Renal cortex interstitium (tissue), 11 donors: ENCODE results near the gene ZNF282. TPM values are rescaled to one million over a fixed set of nuclear protein-coding genes. Genes with fewer than 3 reads are reported as not detected.
"Not testable (repeated sequence)": the region's sequence is repeated elsewhere in the genome, so short reads cannot be mapped to it uniquely, and the experiment has no call there.

Experiments used
- DNase-seq, 11 donors: peaks; one replicate each; pipeline ENCODE4 v3.0.0-alpha.2; 2013; ENCODE audit warnings: low read depth in 9 of 11, low spot score in 4 of 11; ENCODE audit errors: extremely low read depth in 1 of 11
- polyA plus RNA-seq, 3 donors: library from polyadenylated mRNA; unstranded; fragments of 120-200 nt; gene quantifications; one replicate each; pipeline ENCODE4 v1.2.1, GENCODE V29; 2013; ENCODE audit not compliant: insufficient read length in 3 of 3

The ZNF282 gene
- polyA plus RNA-seq, 3 donors, result 23.4 to 28.9 (median 27.2) TPM

DNA sequence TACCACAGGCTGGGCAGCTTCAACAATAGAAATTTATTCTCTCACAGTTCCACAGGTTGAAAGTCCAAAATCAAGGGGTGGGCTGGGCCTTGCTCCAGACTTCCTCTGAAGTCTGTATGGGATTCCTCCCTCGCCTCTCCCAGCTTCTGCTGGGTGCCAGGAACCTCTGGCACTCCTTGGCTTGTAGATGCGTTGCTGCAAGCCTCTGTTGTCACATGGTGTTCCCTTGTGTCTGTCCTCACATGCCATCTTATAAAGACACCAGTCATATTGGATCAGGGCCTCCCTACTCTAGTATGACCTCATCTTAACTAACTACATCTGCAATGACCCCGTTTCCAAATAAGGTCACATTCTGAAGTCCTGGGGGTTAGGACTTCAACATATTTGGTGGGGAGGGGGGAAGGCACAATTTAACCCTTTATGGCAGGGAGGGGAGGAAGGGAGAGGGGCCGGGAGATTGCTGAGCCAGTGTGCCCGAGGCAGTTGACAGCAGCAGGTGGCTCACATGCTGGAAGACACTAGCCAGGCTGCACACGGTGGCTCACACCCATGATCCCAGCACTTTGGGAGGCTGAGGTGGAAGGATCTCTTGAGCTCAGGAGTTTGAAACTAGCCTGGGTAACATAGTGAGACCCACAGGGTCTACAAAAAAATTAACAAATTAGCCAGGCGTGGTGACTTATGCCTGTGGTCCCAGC lies 18.8 kb downstream of the ZNF282 start:
- no peak for DNase-seq

DNA sequence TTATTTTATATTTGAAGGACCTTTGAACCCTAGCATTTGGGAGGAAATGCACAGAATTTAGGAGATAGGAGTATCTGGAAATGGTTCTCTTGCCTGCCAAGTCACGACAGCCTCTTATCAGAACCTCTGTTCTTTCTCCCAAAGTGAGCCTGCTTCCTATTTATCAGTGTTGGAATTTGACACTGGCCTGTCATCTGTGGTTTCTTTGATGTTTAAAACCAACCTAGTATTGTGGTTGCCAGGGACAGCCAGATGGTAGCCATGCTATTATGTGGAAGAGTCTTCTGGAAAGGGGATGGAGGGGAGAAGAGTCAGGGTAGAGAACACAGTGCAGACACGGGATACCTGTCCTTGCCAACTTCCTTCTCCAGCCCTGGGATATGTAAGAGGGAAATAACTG lies 21.1 kb downstream of the ZNF282 start:
- no peak for DNase-seq

DNA sequence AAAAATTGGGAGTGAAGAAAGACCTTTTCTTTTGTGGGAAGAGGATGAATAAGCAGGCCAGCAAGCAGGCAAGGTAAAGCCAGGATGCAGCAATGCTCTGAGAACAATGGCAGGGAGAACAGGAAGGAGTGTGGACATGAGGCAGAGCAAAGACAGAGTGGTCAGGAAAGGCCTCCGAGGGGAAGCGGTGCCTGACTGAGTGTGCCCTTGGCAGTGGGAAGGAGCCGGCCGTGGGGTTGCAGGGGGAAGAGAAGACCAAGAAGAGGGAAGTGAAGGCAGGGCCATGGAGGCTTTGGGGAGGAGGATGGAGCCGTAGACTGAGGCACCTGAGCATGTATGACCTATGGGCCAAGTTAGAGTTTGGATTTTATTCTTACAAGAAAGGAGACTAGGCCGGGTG lies 22.2 kb downstream of the ZNF282 start:
- DNase-seq, result no peak

DNA sequence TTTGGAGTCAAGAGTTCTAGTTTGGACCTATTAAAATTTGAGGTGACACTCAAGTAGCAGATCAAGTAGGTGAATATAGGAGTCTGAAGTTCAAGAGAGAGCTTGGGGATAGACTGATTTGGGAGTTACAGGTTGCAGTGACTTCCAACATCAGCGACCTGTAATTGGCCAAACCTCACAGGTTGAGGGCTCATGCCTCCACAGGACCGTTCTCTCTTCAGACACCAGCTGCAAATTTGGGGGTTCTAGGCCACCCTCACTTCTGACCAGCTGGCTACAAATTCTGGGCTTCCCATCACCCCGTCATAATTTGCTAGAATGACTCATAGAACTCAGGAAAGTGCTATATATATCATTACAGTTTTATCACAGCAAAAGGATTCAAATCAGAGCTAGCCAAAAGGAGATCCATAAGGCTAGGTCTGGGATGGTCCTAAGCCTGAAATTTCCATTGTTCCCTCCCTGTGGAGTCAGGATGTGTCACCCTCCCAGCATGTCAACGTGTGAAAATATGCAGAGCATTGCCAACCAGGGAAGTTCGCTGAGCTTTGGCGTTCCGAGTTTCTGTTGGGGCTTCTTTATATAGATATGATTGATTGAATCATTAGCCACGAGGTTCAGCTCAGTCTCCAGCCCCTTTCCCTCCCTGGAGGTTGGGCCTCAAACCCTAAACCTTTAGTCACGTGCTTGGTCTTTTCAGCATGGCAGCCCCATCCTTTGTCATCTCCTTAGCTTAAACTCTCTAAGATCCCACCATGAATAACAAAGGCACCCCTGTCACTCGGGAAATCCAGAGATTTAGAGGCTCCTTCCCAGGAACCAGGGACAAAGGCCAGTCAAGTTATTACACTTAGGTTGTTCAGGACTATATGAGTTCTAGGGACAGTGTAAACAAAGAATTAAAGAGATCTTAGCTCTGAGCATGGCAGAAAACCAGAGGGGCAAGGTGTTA lies 23.4 kb downstream of the ZNF282 start:
- DNase-seq, result no peak

DNA sequence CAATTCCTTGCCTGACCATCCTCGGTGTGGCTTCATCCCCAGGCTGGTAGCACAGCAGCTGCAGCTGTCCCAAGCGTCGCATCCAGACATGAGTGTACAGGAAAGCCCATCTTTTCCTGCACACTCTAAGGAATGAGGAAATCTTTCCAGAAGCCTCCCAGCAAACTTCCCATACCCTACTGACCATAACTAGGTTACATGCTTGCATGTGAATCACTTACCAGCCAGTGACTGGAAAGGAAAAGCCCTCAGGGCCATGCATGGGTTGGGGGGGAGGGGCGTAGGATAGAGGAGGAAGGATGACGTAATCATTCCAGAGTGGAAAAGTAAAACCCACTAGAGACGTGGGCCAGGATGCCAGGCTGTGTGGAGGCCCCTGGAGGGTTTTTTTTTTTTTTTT lies 25.2 kb downstream of the ZNF282 start:
- DNase-seq, result no peak

DNA sequence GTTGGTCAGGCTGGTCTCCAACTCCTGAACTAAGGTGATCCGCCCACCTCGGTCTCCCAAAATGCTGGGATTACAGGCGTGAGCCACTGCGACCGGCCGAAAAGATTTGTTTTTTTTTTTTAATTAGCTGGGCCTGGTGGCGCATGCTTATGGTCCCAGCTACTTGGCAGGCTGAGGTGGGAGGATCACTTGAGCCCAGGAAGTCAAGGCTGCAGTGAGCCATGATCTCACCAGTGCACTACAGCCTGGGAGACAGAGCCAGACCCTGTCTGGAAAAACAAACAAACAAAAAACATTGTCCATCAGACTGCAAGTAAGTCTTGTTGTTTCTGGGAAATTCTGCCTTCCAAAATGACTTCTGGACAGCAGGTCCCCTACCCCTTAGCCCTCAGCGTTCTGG lies 27.8 kb downstream of the ZNF282 start:
- no peak for DNase-seq

DNA sequence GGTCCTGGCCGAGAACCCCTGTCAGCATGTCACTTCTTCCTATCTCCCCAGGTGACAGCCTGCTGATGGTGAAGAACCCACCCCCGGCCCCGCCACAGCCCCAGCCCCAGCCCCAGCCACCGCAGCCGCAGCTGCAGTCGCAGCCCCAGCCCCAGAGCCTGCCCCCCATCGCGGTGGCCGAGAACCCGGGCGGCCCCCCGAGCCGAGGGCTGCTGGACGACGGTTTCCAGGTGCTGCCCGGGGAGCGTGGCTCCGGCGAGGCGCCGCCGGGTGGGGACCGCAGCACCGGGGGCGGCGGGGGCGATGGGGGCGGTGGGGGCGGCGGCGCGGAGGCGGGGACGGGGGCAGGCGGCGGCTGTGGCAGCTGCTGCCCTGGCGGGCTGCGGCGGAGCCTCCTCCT lies 28.4 kb downstream of the ZNF282 start:
- no peak for DNase-seq

DNA sequence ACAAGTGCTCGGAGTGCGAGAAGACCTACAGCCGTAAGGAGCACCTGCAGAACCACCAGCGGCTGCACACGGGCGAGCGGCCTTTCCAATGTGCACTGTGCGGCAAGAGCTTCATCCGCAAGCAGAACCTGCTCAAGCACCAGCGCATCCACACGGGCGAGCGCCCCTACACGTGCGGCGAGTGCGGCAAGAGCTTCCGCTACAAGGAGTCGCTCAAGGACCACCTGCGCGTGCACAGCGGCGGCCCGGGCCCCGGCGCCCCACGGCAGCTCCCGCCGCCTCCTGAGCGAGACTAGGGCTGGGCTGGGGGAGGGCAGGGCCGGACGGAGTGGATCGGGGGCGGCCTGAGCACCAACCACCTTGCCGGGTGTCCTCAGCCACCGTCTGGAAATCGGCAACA lies 29.0 kb downstream of the ZNF282 start:
- DNase-seq, result no peak

DNA sequence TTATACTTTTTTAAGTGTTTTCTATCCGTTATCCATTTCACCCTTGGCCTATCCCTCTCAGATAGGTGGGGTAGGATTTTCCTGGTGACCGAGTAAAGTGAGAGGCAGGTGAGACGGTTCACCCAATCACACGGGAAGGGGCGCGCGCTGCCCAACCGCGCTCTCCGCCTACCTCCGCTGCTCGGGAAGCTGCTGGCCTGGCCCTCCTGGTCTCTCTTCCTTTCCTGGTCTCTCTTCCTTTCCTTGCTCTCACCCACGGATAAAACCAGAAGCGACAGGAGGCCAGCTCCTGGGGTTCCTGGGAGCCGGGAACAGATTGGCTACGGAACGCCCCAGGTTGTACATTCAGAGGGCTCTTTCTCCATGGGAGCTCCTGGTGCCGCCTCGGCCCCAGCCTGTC lies 29.8 kb downstream of the ZNF282 start:
- no peak for DNase-seq

DNA sequence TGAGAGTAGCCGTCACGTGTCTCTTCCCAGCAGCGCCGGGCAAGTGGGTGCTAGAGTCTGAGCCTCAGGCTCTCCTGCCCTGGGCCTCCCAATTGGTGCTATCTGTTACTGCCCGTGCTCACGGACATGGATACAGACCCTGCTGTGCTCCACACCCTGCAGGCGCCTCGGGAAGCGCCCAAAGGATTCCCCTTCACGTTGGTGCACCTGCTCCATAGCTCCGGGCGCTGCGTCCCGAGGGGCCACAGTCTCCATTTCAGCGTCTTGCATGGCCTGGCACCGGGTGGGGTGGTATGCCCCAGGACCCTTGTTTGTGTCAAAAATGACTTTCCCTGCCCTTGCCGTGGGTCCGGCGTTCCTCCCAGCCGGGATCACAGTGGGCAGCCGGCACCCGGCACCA lies 30.3 kb downstream of the ZNF282 start:
- no peak for DNase-seq

DNA sequence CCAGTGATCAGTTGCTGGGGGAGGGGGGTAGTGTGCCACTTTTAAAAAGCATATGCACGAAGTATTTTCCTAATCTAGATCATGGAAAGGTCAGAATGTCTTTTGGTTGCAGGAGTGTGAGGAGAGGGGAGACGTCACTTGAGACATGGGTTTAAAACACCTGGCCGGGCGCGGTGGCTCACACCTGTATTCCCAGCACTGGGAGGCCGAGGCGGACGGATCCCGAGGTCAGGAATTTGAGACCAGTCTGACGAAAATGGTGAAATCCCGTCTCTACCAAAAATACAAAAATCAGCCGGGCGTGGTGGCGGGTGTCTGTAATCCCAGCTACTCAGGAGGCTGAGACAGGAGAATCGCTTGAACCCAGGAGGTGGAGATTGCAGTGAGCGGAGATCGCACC lies 31.0 kb downstream of the ZNF282 start:
- DNase-seq, result not testable (repeated sequence)

DNA sequence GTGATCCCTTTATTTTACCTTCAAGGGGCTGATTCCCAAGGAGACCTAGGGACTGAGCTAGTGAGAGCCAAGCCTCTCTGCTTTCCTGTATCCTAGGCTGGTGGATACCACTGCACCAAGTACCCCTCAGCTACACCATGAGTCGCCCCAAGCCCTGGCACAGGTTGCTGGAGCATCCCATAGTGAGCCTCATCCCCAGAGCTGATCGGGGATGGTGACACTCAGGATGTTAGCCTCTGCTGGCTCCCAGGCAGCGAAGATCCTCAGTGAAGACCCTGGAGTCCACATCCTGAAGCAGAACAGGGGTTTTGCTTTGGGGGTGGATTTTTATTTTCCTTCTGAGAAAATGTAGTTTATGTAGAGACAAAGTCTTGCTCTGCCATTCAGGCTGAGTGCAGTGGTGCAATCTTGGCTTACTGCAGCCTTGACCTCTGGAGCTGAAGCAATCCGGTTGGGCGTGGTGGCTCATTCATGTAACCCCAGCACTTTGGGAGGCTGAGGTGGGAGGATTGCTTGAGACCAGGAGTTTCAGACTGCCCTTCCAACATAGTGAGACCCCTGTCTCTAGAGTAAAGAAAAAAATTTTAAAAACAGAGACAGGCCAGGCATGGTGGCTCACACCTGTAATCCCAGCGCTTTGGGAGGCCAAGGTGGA lies 31.6 kb downstream of the ZNF282 start:
- DNase-seq, result no peak

DNA sequence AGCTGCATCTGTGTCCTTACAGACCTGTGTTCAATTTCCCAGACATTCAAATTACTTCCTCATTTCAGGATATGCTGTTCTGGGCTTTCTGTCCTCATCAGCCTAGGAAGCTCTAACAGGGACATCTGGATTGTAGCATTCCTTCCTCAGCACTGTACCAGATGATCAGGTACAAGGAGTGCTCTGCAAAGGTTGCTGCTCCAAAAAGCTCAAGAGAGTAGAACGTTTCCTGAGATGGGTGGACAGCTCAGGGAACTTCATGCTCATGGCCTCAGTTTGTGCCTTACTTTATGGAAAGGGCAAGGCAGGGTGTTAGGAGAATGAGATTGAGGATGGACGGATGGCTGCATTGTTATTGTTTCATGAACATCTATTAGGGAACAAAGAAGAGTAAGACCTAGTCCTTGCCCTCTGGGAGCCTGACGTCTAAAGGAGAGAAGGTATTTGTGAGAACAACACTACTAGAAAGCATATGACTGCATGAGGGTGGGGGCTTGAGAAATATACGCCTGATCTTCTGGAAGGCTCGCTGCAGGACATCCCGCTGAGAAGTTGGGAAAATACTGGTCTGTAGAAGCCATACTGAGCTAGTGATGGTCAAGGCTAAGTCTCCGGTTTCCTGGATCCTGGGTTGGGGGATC lies 33.6 kb downstream of the ZNF282 start:
- no peak for DNase-seq

DNA sequence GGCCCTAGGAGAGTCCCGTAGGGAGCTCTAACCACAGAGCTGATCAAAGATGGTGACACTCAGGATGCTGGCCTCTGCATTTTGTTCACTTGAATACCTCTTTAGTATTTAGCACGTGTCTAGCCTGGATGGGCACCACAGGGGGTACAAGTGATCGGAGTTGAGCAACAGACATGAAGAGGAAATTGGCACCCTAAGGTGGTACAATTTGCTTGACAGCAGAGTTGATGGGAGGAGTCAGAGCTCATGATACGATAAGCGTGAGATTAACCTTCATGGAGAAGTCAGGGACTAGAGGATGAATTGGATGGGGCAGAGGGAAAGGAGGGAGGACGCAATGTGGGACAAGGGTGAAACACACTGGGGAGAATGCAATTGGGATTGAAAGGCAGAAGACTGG lies 34.2 kb downstream of the ZNF282 start:
- no peak for DNase-seq

DNA sequence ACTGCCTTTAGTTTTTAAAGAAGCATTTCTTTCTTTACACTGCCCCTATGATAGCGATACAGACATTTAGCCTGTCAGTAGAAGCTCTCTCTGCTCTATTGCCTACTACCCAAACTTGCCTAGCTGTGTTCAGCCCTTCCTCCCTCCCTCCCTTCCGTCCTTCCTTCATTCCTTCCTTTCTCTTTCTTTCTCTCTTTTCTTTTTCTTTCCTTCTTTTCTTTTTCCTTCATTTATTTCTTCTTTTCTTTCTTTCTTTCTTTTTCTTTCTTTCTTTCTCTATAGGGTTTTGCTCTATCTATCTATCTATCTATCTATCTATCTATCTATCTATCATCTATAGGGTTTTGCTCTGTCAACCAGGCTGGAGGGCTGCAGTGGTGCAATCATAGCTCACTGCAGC lies 37.0 kb downstream of the ZNF282 start:
- DNase-seq, result no peak

DNA sequence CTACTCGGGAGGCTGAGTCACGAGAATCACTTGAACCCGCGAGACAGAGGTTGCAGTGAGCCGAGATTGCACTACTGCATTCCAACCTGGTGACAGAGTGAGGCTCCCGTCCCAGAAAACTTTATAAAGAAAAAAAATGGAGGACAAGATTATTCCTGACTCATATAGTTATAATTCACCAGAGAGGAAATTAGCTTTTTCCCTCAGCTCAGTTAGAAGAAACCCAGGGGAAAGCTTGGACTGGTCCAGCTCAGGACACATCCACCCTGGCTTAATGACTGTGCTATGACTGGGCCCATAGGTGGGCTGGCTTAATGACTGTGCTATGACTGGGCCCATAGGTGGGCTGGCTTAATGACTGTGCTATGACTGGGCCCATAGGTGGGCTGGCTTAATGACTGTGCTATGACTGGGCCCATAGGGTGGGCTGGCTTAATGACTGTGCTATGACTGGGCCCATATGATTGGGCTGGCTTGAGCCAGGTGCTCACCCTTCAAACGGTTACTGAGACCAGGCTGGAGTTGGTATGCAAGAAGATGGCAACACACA lies 38.4 kb downstream of the ZNF282 start:
- DNase-seq, result not testable (repeated sequence)

DNA sequence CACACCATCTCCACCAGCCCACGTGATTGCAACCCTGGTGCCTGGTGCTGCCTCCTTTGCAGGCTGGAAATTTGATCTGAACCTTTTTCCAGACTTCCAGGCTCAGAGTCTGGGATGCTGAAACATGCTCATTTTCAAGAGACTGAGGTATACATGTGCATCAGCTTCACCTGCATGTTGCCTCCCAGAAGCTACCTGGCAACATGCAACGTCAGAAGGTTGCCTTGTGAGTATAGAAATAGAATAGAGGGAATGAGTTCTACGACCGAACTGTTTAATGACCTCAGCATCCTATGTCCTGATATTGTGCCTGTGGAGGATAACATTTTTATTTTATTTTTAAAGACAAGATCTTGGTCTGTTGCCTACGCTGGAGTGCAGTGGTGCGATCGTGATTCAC lies 42.2 kb downstream of the ZNF282 start:
- no peak for DNase-seq

DNA sequence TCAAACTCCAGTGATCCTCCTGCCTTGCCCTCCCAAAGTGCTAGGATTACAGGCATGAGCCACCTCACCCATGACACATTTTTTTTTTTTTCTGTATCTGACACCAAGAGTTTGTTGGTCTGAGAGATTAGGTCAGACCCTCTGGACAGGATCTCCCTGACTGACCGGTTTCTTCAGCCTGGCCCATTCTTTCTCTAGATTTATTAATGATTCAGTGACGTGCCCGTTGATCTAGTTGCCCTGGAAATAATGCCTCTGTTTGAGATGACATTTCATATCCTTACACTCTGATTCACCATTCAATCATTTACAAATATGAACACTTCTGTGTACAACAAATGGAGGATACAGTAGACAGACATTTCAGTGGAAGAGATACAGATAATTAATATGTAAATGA lies 42.7 kb downstream of the ZNF282 start:
- no peak for DNase-seq
